Measurements from ENCODE around the gene SENP1. TPM values are rescaled to one million over a fixed set of nuclear protein-coding genes. Genes with fewer than 3 reads are reported as not detected.

The SENP1 gene
- total RNA-seq, 1 experiment from 2014 or later: 44.5 TPM

- Histone ChIP-seq H3K4me2 (ENCODE audit: low read depth, low read length, poor library complexity, severe bottlenecking) (no peak overlapping the region), H3K79me2 (ENCODE audit: low read length) (no peaks in the 10 kb centered on the region), H3K4me3 (ENCODE audit: low read length) (no peak overlapping the region), H2AFZ (ENCODE audit: low read length) (no peak overlapping the region), H4K20me1 (ENCODE audit: insufficient read depth, low read depth, low read length) (no peaks in the 10 kb centered on the region), H3K9me2 (replicated peaks; ENCODE audit: insufficient read depth, low read length) (no peaks in the 10 kb centered on the region), H3K9ac (ENCODE audit: low read length) (no peak overlapping the region), H3K4me1 (ENCODE audit: low read length) (peaks cover 16% of the 10 kb centered on the region), H3K27ac (ENCODE audit: low read length) (no peak overlapping the region), H3K9me3 (ENCODE audit: low read length) (no peaks in the 10 kb centered on the region), H3K36me3 (ENCODE audit: insufficient read depth, low read length) (no peaks in the 10 kb centered on the region), H3K27me3 (ENCODE audit: low read length) (no peaks in the 10 kb centered on the region)
- no peak for DNase-seq
These were observed 70.8 kb downstream of the SENP1 start for GRCh38 chr12:48034835-48035805.

DNA sequence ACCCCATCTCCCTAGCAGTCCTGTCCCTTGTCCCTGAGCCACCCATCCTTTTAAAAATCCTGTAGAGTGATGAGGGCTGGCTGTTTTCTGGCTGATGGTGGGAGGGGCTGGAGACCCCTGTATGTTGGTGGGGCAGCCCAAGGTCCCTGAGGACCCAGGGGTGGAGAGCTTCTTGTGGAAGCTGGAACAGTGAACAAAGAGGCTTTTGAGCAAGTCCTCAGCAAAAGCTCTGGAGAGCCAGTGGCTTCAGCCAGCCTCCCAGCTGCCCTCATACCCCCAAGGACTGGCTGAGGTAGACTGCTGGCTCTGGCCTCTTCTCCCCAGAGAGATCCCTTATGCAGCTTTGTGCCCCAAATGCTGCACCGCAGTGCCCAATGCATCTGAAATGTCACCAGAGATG, 72.4 kb downstream of the SENP1 start:
- Histone ChIP-seq H3K4me2 (ENCODE audit: low read depth, low read length, poor library complexity, severe bottlenecking) (no peak overlapping the region), H3K79me2 (ENCODE audit: low read length) (no peaks in the 10 kb centered on the region), H3K9ac (ENCODE audit: low read length) (no peak overlapping the region)

DNA sequence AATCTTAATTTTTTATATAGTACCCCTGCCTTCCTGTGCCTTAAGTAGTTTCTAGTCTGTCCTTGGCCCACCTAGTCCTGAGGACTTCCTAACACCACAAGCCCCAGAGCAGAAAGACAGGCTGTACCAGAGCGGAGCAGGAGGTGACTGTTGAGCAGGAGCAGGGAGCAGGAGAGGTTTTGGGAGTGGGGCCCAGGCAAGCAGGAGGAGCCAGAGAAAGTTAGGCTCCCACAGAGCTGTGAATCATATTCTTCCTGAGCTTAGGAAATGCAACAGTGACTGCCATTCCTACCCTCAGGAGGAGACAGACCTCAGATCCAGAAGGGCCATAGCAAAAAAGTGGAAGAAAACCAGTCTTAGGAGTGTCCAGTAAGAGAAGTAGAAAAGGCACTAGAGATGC, 73.3 kb downstream of the SENP1 start:
- no peaks in the 10 kb centered on the region for H3K9me3 ChIP-seq (ENCODE audit: low read length)
- H3K4me1 ChIP-seq (ENCODE audit: low read length): peaks cover 5% of the 10 kb centered on the region
- no peak overlapping the region for H3K9ac ChIP-seq (ENCODE audit: low read length)
- H2AFZ ChIP-seq (ENCODE audit: low read length): no peak overlapping the region
- no peak overlapping the region for H3K4me2 ChIP-seq (ENCODE audit: low read depth, low read length, poor library complexity, severe bottlenecking)
- no peaks in the 10 kb centered on the region for H3K27me3 ChIP-seq (ENCODE audit: low read length)
- no peak overlapping the region for H3K27ac ChIP-seq (ENCODE audit: low read length)
- no peaks in the 10 kb centered on the region for H3K79me2 ChIP-seq (ENCODE audit: low read length)
- H3K4me3 ChIP-seq (ENCODE audit: low read length): no peak overlapping the region
- H3K36me3 ChIP-seq (ENCODE audit: insufficient read depth, low read length): no peaks in the 10 kb centered on the region
- no peak for DNase-seq
- no peaks in the 10 kb centered on the region for H4K20me1 ChIP-seq (ENCODE audit: insufficient read depth, low read depth, low read length)
- H3K9me2 ChIP-seq (replicated peaks; ENCODE audit: insufficient read depth, low read length): no peaks in the 10 kb centered on the region

More for the DNA sequence above, 72.4 kb downstream of the SENP1 start:
- no peak overlapping the region for H3K4me3 ChIP-seq (ENCODE audit: low read length)
- H3K27ac ChIP-seq (ENCODE audit: low read length): no peak overlapping the region
- H3K9me3 ChIP-seq (ENCODE audit: low read length): no peaks in the 10 kb centered on the region
- peaks cover 10% of the 10 kb centered on the region for H3K4me1 ChIP-seq (ENCODE audit: low read length)
- H3K9me2 ChIP-seq (replicated peaks; ENCODE audit: insufficient read depth, low read length): no peaks in the 10 kb centered on the region
- no peak overlapping the region for H2AFZ ChIP-seq (ENCODE audit: low read length)
- no peak for DNase-seq
- no peaks in the 10 kb centered on the region for H3K27me3 ChIP-seq (ENCODE audit: low read length)
- H3K36me3 ChIP-seq (ENCODE audit: insufficient read depth, low read length): no peaks in the 10 kb centered on the region
- no peaks in the 10 kb centered on the region for H4K20me1 ChIP-seq (ENCODE audit: insufficient read depth, low read depth, low read length)

DNA sequence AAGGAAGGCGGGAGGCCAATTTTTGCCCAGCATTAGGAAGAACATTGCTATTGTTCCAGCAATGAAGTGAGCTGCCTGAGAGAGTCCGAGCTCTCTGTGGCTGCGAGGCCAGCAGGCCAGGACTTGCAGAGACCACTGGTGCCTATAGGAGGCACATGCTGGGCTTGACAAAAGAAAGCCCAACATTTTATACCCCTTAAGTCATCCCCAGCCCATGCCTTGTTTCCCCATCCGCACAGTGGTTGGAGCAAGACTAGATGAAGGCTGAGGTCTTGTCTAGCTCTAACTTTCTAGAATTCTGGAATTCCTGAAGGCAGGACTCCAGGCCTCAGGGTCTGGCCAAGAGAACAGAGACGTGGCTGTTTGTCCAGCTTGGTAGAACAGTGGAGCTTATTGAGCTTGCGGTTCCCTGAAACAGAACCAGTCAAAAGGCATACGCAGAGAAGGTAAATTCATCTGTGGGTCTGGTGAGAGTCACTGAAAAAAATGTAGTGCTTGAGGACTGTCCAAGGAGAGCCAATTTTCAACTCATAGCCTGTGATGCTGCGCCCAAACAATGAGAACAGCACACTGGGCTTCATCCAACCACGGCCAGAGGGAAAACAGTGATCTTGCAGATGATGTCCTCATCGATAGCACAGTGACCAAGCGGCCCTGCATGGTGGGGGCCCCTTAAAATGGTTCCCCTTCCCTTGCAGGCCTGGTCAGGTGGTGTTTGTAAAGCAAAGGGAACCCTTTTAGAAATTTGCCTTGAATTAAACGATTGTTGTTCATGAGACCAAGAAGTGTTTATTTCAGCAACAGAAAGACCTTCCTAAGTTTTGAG, 74.5 kb downstream of the SENP1 start:
- H3K9ac ChIP-seq (ENCODE audit: low read length): no peak overlapping the region
- DNase-seq: no peak
- no peaks in the 10 kb centered on the region for H3K27me3 ChIP-seq (ENCODE audit: low read length)
- no peak overlapping the region for H2AFZ ChIP-seq (ENCODE audit: low read length)
- no peaks in the 10 kb centered on the region for H3K9me2 ChIP-seq (replicated peaks; ENCODE audit: insufficient read depth, low read length)
- no peaks in the 10 kb centered on the region for H3K36me3 ChIP-seq (ENCODE audit: insufficient read depth, low read length)
- H3K27ac ChIP-seq (ENCODE audit: low read length): no peak overlapping the region
- H3K9me3 ChIP-seq (ENCODE audit: low read length): no peaks in the 10 kb centered on the region
- H3K4me1 ChIP-seq (ENCODE audit: low read length): no peaks in the 10 kb centered on the region
- no peaks in the 10 kb centered on the region for H4K20me1 ChIP-seq (ENCODE audit: insufficient read depth, low read depth, low read length)
- H3K4me2 ChIP-seq (ENCODE audit: low read depth, low read length, poor library complexity, severe bottlenecking): no peak overlapping the region
- no peaks in the 10 kb centered on the region for H3K79me2 ChIP-seq (ENCODE audit: low read length)
- H3K4me3 ChIP-seq (ENCODE audit: low read length): no peak overlapping the region

DNA sequence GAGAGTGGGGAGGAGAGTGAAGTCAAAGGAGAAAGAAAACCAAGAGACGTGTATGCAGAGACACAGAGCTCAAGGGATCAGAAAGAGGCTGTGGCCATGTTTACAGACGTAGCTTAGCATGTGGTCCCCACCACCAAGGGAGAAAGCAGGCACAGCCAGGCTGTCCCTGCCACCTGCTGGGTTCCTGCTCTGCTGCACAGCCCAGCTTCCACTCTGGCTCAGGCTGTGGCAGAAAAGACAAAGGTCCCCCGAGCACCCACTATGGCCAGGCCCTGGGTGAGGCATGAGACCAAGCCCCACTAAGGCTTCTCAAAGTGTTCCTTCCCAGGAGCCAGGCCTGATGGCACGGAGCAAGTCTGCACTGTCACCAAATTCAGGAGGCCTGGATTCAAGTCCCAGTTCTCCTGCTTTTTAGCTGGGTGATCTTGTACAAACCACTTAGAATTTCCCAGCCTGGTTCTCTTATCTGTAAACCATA, 75.7 kb downstream of the SENP1 start:
- H3K36me3 ChIP-seq (ENCODE audit: insufficient read depth, low read length): no peaks in the 10 kb centered on the region
- H3K27ac ChIP-seq (ENCODE audit: low read length): no peak overlapping the region
- H3K9ac ChIP-seq (ENCODE audit: low read length): no peak overlapping the region
- H3K9me2 ChIP-seq (replicated peaks; ENCODE audit: insufficient read depth, low read length): no peaks in the 10 kb centered on the region
- no peak for DNase-seq
- no peaks in the 10 kb centered on the region for H3K27me3 ChIP-seq (ENCODE audit: low read length)
- no peak overlapping the region for H3K4me3 ChIP-seq (ENCODE audit: low read length)
- H2AFZ ChIP-seq (ENCODE audit: low read length): no peak overlapping the region; the same call in 1 of the 2 replicates
- no peak overlapping the region for H3K4me2 ChIP-seq (ENCODE audit: low read depth, low read length, poor library complexity, severe bottlenecking)
- H4K20me1 ChIP-seq (ENCODE audit: insufficient read depth, low read depth, low read length): no peaks in the 10 kb centered on the region
- H3K79me2 ChIP-seq (ENCODE audit: low read length): no peaks in the 10 kb centered on the region
- H3K9me3 ChIP-seq (ENCODE audit: low read length): no peaks in the 10 kb centered on the region
- no peaks in the 10 kb centered on the region for H3K4me1 ChIP-seq (ENCODE audit: low read length)

DNA sequence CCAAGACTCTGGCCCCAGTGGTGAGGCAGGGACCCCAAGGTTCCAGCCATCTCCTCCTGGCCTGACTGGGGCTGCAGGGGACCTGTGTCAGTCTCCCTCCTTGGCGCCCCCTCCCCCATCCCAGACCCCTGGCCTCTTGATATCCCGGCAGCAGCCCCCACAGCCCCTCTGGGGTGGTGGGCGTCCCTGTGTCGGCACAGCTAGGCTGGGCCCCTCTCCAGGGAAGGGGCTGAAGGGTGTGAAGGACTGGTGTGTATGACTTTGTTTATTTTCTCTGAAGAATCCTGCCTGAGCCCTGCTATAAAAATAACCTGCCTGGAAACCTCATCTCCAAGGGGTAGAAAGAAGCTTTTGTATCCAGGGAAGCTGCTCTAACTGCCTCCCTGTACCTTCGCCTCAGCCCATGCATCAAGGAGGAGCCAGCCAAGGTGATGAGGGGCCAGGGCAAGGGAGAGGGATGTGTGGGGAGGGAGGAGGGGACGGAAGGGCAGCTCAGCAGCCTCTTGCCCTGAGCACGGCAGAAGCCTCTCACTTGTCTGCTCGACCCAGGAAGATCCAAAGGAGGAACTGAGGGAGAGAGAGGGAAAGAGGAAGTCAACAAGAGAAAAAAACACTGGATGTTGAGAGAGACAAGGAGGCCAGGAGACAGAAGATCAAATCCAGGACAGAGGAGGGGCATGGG, 76.2 kb downstream of the SENP1 start:
- H3K4me3 ChIP-seq (ENCODE audit: low read length): no peak overlapping the region
- no peak overlapping the region for H3K4me2 ChIP-seq (ENCODE audit: low read depth, low read length, poor library complexity, severe bottlenecking)
- H3K79me2 ChIP-seq (ENCODE audit: low read length): no peaks in the 10 kb centered on the region
- DNase-seq: no peak
- no peaks in the 10 kb centered on the region for H3K4me1 ChIP-seq (ENCODE audit: low read length)
- no peaks in the 10 kb centered on the region for H3K27me3 ChIP-seq (ENCODE audit: low read length)
- H3K9me3 ChIP-seq (ENCODE audit: low read length): no peaks in the 10 kb centered on the region
- H2AFZ ChIP-seq (ENCODE audit: low read length): no peak overlapping the region; the same call in 1 of the 2 replicates
- H3K36me3 ChIP-seq (ENCODE audit: insufficient read depth, low read length): no peaks in the 10 kb centered on the region
- no peaks in the 10 kb centered on the region for H4K20me1 ChIP-seq (ENCODE audit: insufficient read depth, low read depth, low read length)
- no peaks in the 10 kb centered on the region for H3K9me2 ChIP-seq (replicated peaks; ENCODE audit: insufficient read depth, low read length)
- H3K9ac ChIP-seq (ENCODE audit: low read length): no peak overlapping the region
- no peak overlapping the region for H3K27ac ChIP-seq (ENCODE audit: low read length)

GRCh38 chr12:48028541-48029431, 77.1 kb downstream of the SENP1 start:
- Histone ChIP-seq H3K27me3 (ENCODE audit: low read length) (no peaks in the 10 kb centered on the region), H3K79me2 (ENCODE audit: low read length) (no peaks in the 10 kb centered on the region), H3K9ac (ENCODE audit: low read length) (no peak overlapping the region), H3K27ac (ENCODE audit: low read length) (no peak overlapping the region), H3K4me2 (ENCODE audit: low read depth, low read length, poor library complexity, severe bottlenecking) (no peak overlapping the region), H4K20me1 (ENCODE audit: insufficient read depth, low read depth, low read length) (no peaks in the 10 kb centered on the region), H3K4me3 (ENCODE audit: low read length) (no peak overlapping the region), H3K9me2 (replicated peaks; ENCODE audit: insufficient read depth, low read length) (no peaks in the 10 kb centered on the region), H3K4me1 (ENCODE audit: low read length) (no peaks in the 10 kb centered on the region), H3K9me3 (ENCODE audit: low read length) (no peaks in the 10 kb centered on the region), H3K36me3 (ENCODE audit: insufficient read depth, low read length) (no peaks in the 10 kb centered on the region), H2AFZ (ENCODE audit: low read length) (no peak overlapping the region)
- DNase-seq: no peak
